Neural cell (in vitro differentiated cells): ENCODE data around the gene MANBA. TPM values are rescaled to one million over a fixed set of nuclear protein-coding genes. Genes with fewer than 3 reads are reported as not detected.
A peak's percentile ranks its signal among the peaks of the same experiment; 100 is the strongest.

ENCODE experiments used
- H2AFZ ChIP-seq: fragments of 200-600, 300-800 bp; sonication (generic), shearing (Covaris generic); 2 replicates; pipeline ENCODE4 v1.6.0; 2014; ENCODE audit warnings: low read depth, mild to moderate bottlenecking, antibody characterized with exemption, low read length, moderate library complexity
- H3F3A ChIP-seq: fragments of 200-600 bp; shearing (Covaris generic); 2 replicates; pipeline ENCODE4 v1.6.1; 2016; ENCODE audit warnings: mild to moderate bottlenecking, moderate library complexity, mixed read lengths, antibody characterized with exemption, low read length; ENCODE audit not compliant: insufficient read depth, poor library complexity, severe bottlenecking
- H3K27ac ChIP-seq: fragments of 200-600, 300-800 bp; sonication (generic), shearing (Covaris generic); 2 replicates; pipeline ENCODE4 v1.5.1; 2014; ENCODE audit warnings: mild to moderate bottlenecking, low read length, moderate library complexity
- H3K27me3 ChIP-seq: fragments of 300-800, 200-600 bp; sonication (generic), shearing (Covaris generic); 2 replicates; pipeline ENCODE4 v1.6.0; 2014; ENCODE audit warnings: mild to moderate bottlenecking, low read depth, low read length, moderate library complexity; ENCODE audit not compliant: insufficient read depth
- H3K36me3 ChIP-seq: fragments of 300-800, 200-600 bp; sonication (generic), shearing (Covaris generic); 2 replicates; pipeline ENCODE4 v1.5.1; 2014; ENCODE audit warnings: mild to moderate bottlenecking, antibody characterized with exemption, low read length, moderate library complexity; ENCODE audit not compliant: insufficient read depth
- H3K4me2 ChIP-seq: fragments of 300-800, 200-600 bp; sonication (generic), shearing (Covaris generic); 2 replicates; pipeline ENCODE4 v1.6.0; 2014; ENCODE audit warnings: mild to moderate bottlenecking, low read length
- H3K4me3 ChIP-seq: fragments of 300-800, 200-600 bp; sonication (generic), shearing (Covaris generic); 2 replicates; pipeline ENCODE4 v1.5.1; 2014; ENCODE audit warnings: mild to moderate bottlenecking, low read length, moderate library complexity
- H3K79me2 ChIP-seq: fragments of 200-600 bp; shearing (Covaris generic); replicated peaks from 2 replicates; pipeline ENCODE4 v1.6.0; 2014; ENCODE audit warnings: mild to moderate bottlenecking, low read length, moderate library complexity; ENCODE audit not compliant: insufficient read depth
- H3K9ac ChIP-seq: fragments of 300-800, 200-600 bp; sonication (generic), shearing (Covaris generic); 2 replicates; pipeline ENCODE4 v1.6.1; 2016; ENCODE audit warnings: mild to moderate bottlenecking, low read length, mixed read lengths
- H3K9me2 ChIP-seq: fragments of 200-600 bp; shearing (Covaris generic); 2 replicates; pipeline ENCODE4 v1.6.1; 2016; ENCODE audit warnings: mild to moderate bottlenecking, low read length, mixed read lengths; ENCODE audit not compliant: insufficient read depth
- H3K9me3 ChIP-seq: fragments of 200-600, 300-800 bp; sonication (generic), shearing (Covaris generic); 2 replicates; pipeline ENCODE4 v1.6.1; 2016; ENCODE audit warnings: mild to moderate bottlenecking, mixed run types, low read length, moderate library complexity, mixed read lengths
- H4K20me1 ChIP-seq: fragments of 200-600 bp; shearing (Covaris generic); 2 replicates; pipeline ENCODE4 v1.6.1; 2016; ENCODE audit warnings: mild to moderate bottlenecking, mixed run types; ENCODE audit not compliant: insufficient read depth
- EP300 ChIP-seq: fragments of 450-650 bp; conservative IDR thresholded peaks from 2 replicates; pipeline ENCODE4 v1.6.1; 2014; ENCODE audit warnings: antibody characterized with exemption, mild to moderate bottlenecking, moderate library complexity; ENCODE audit not compliant: poor library complexity, severe bottlenecking
- EZH2 ChIP-seq: fragments of 200-600, 300-800 bp; shearing (Covaris generic), sonication (generic); IDR thresholded peaks from 2 replicates; pipeline ENCODE4 v1.6.1; 2014; ENCODE audit warnings: antibody characterized with exemption, low read length, borderline replicate concordance, mild to moderate bottlenecking; ENCODE audit not compliant: insufficient read depth, poor library complexity, severe bottlenecking
- MXI1 ChIP-seq: fragments of 450-650 bp; conservative IDR thresholded peaks from 2 replicates; pipeline ENCODE4 v1.6.1; 2014; ENCODE audit warnings: antibody characterized with exemption, mild to moderate bottlenecking; ENCODE audit not compliant: poor library complexity, severe bottlenecking
- POLR2AphosphoS5 ChIP-seq: IDR thresholded peaks from 2 replicates; pipeline ENCODE4 v1.6.1; 2012
- RAD21 ChIP-seq: fragments of 450-650 bp; conservative IDR thresholded peaks from 2 replicates; pipeline ENCODE4 v1.6.1; 2014; ENCODE audit warnings: antibody characterized with exemption, mild to moderate bottlenecking, moderate library complexity
- SMC3 ChIP-seq: fragments of 450-650 bp; conservative IDR thresholded peaks from 2 replicates; pipeline ENCODE4 v1.6.1; 2014; ENCODE audit warnings: antibody characterized with exemption, mild to moderate bottlenecking, moderate library complexity; ENCODE audit not compliant: poor library complexity
- TAF1 ChIP-seq: IDR thresholded peaks from 2 replicates; pipeline ENCODE4 v1.6.1; 2012; ENCODE audit warnings: low read depth
- polyA plus RNA-seq: library from polyadenylated mRNA; depleted of rRNA; stranded (reverse); fragments of >200 nt; gene quantifications from 2 replicates; pipeline ENCODE4 v1.2.3, GENCODE V29; 2014
- TF ChIP-seq, protein P1 (sequence below): fragments of 450-650 bp; IDR thresholded peaks from 2 replicates; pipeline ENCODE4 v1.5.1; 2014; ENCODE audit warnings: antibody characterized with exemption, mild to moderate bottlenecking, moderate library complexity; ENCODE audit not compliant: poor library complexity, severe bottlenecking
- TF ChIP-seq, protein P2 (sequence below): IDR thresholded peaks from 2 replicates; pipeline ENCODE4 v1.6.1; 2012; ENCODE audit warnings: borderline replicate concordance

Gene MANBA
- polyA plus RNA-seq, 1 donor from 2014 or later, result 43.8 TPM

DNA sequence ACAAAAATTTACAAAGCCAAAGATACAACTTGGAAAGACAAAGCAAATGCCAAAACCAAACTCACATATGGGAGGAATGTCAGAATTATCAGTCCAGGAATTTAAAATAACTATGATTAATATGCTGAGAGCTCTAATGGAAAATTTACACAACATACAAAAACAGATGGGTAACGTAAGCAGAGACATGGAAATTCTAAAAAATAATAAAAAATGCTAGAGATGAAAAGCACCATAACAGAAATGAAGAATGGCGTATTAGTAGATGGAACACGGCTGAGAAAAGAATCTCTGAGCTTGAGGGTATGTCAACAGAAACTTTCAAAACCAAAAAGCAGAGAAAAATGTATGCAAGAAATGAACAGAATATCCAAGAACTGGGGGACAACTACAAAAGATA is 4.1 kb upstream of the MANBA start:
- Histone ChIP-seq H3F3A (peaks cover 7% of the 10 kb centered on the region), H4K20me1 (no peaks in the 10 kb centered on the region), H3K4me3 (no peak overlapping the region), H3K27ac (no peak overlapping the region), H3K36me3 (no peaks in the 10 kb centered on the region), H2AFZ (no peak overlapping the region), H3K27me3 (no peaks in the 10 kb centered on the region), H3K9me3 (no peaks in the 10 kb centered on the region), H3K9ac (no peak overlapping the region), H3K9me2 (no peaks in the 10 kb centered on the region), H3K4me2 (no peak overlapping the region), H3K79me2 (no peaks in the 10 kb centered on the region)
- TF ChIP-seq POLR2AphosphoS5 (no peak), SMC3 (no peak), TAF1 (no peak), EZH2 (no peak), RAD21 (no peak), EP300 (no peak), MXI1 (no peak)
- TF ChIP-seq, protein P1, sequence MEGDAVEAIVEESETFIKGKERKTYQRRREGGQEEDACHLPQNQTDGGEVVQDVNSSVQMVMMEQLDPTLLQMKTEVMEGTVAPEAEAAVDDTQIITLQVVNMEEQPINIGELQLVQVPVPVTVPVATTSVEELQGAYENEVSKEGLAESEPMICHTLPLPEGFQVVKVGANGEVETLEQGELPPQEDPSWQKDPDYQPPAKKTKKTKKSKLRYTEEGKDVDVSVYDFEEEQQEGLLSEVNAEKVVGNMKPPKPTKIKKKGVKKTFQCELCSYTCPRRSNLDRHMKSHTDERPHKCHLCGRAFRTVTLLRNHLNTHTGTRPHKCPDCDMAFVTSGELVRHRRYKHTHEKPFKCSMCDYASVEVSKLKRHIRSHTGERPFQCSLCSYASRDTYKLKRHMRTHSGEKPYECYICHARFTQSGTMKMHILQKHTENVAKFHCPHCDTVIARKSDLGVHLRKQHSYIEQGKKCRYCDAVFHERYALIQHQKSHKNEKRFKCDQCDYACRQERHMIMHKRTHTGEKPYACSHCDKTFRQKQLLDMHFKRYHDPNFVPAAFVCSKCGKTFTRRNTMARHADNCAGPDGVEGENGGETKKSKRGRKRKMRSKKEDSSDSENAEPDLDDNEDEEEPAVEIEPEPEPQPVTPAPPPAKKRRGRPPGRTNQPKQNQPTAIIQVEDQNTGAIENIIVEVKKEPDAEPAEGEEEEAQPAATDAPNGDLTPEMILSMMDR, result no peak
- TF ChIP-seq, protein P2, sequence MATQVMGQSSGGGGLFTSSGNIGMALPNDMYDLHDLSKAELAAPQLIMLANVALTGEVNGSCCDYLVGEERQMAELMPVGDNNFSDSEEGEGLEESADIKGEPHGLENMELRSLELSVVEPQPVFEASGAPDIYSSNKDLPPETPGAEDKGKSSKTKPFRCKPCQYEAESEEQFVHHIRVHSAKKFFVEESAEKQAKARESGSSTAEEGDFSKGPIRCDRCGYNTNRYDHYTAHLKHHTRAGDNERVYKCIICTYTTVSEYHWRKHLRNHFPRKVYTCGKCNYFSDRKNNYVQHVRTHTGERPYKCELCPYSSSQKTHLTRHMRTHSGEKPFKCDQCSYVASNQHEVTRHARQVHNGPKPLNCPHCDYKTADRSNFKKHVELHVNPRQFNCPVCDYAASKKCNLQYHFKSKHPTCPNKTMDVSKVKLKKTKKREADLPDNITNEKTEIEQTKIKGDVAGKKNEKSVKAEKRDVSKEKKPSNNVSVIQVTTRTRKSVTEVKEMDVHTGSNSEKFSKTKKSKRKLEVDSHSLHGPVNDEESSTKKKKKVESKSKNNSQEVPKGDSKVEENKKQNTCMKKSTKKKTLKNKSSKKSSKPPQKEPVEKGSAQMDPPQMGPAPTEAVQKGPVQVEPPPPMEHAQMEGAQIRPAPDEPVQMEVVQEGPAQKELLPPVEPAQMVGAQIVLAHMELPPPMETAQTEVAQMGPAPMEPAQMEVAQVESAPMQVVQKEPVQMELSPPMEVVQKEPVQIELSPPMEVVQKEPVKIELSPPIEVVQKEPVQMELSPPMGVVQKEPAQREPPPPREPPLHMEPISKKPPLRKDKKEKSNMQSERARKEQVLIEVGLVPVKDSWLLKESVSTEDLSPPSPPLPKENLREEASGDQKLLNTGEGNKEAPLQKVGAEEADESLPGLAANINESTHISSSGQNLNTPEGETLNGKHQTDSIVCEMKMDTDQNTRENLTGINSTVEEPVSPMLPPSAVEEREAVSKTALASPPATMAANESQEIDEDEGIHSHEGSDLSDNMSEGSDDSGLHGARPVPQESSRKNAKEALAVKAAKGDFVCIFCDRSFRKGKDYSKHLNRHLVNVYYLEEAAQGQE, result no peak

DNA sequence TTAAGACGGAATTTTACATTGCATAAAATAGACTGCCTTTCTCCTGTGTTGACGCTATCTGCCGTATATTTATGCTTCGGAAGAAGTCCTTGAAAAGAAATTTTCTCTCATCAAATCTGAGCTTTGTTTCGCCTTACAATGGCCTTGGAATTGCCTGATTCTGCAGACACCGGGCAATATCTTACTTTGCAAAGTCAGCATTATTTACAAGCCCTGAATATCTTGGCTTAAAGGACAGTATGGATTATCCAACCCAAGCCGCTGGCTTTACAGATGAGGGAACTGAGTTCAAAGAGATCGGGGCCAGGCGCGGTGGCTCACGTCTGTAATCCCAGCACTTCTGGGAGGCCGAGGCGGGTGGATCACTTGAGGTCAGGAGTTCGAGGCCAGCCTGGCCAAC is 1.1 kb upstream of the MANBA start:
- no peaks in the 10 kb centered on the region for H4K20me1 ChIP-seq
- peak overlapping the region; percentile 85 for H3K9ac ChIP-seq
- no peaks in the 10 kb centered on the region for H3K27me3 ChIP-seq
- H3K4me2 ChIP-seq, result peak overlapping the region; percentile 46
- TF ChIP-seq SMC3 (no peak), RAD21 (no peak), EP300 (no peak), TAF1 (no peak), MXI1 (no peak), EZH2 (no peak), POLR2AphosphoS5 (no peak)
- TF ChIP-seq, protein P1, result no peak
- TF ChIP-seq, protein P2, result no peak
- H3K9me3 ChIP-seq, result no peaks in the 10 kb centered on the region
- H2AFZ ChIP-seq, result peak overlapping the region; percentile 82
- no peaks in the 10 kb centered on the region for H3K36me3 ChIP-seq
- H3K9me2 ChIP-seq, result no peaks in the 10 kb centered on the region
- H3F3A ChIP-seq, result peaks cover 7% of the 10 kb centered on the region
- peak overlapping the region; percentile 94 for H3K4me3 ChIP-seq
- peak overlapping the region; percentile 80 for H3K27ac ChIP-seq
- H3K79me2 ChIP-seq, result peaks cover 19% of the 10 kb centered on the region
